ENCODE results near the gene AOPEP.

The AOPEP gene

GRCh38 chr9:94794476-94795167 is 68.1 kb downstream of the AOPEP start:
- DNase-seq (ENCODE audit: low spot score), result no peak

DNA sequence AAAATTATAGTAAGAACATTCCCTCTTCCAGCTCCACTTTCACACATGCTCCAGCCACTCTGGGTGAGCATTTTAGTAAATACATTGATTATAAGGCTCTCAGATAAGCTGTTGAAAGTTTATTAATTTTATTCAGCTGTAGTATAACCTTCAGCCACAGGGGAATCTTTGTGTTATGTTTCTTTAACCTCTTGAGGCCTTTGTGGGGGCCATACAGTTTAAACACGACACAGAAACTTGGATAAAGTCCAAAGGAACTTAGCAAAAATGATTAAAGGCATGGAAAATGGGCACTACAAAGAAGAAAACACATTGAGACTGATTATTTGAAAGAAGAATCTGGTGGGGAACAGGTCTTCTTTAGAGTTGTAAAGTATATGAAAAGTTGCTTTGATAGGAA is 70.2 kb downstream of the AOPEP start:
- DNase-seq (ENCODE audit: low spot score), result no peak

- no peak for DNase-seq (ENCODE audit: low spot score)
Measured at GRCh38 chr9:94798201-94798600, 71.7 kb downstream of the AOPEP start.

- no peak for DNase-seq (ENCODE audit: low spot score)
Measured at GRCh38 chr9:94798708-94799107, 72.2 kb downstream of the AOPEP start.

- DNase-seq (ENCODE audit: low spot score), result no peak
Measured at GRCh38 chr9:94799578-94800264, 73.2 kb downstream of the AOPEP start.

DNA sequence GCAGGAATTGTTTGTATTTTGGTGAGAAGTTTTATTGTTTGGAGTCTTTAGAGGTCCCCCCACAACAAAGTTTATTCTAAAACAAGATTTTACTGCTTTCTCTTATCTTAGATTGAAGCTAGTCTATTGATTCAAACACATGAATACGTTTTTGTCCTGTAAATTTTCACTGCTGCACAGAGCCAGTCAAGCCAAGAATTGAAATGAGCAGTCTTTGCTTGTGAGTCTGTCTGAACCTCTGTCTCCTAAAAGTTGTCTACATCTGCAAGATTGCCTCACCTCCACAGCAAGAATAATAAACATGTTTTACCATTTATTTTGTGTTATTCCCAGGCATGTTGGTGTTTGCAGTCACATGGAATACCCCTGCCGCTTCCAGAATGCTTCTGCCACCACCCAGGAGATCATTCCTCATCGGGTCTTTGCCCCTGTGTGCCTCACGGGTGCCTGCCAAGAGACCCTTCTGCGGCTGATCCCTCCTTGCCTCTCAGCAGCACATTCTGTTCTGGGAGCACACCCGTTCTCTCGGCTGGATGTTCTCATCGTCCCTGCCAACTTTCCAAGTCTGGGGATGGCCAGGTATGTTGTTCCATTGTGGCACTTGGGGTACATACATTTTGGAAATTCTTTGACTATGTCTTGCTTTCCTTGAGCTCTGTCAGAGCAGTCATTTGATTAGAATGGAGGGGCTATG is 74.1 kb downstream of the AOPEP start:
- DNase-seq (ENCODE audit: low spot score), result no peak

DNA sequence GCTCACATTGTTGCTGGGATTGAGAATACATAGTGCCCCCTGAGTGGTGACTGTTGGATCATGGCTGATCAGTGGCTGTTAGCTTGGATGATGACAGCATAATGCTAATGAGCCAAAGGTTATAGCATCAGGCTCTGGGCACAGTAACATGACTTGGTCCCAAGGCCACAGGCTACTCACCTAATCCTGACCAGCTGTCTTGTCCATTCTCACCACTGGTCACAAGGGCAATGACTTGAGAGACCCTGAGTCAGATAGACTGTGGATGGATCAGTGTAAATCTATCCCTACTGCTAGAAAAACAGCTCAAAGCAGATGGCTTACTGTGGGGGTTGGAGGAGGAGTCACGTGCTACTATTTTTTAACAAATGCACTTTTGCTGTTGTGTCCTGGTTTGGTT is 74.7 kb downstream of the AOPEP start:
- DNase-seq (ENCODE audit: low spot score), result no peak

- DNase-seq (ENCODE audit: low spot score), result no peak
Measured at GRCh38 chr9:94801681-94802080, 75.2 kb downstream of the AOPEP start.

GRCh38 chr9:94802251-94802650 is 75.8 kb downstream of the AOPEP start:
- no peak for DNase-seq (ENCODE audit: low spot score)

DNA sequence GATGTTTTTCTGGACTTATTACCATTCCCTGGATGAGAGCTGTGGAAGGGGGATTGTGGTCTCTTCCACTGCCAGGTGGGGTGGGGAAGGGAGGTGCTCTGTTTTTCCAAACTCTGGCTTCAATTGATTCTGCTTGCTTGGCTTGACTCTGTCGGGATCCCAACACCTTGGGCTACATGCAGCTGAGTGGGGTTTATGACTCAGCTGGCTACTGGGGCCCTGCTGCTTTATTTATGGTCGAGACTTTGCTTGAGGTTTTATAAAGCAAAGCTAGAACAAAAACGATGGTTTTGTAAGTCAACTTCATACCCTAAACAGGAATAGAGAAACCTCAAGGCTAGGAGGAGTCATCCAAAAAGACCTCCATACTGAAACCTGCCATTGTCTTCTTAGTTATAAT is 76.3 kb downstream of the AOPEP start:
- no peak for DNase-seq (ENCODE audit: low spot score)

DNA sequence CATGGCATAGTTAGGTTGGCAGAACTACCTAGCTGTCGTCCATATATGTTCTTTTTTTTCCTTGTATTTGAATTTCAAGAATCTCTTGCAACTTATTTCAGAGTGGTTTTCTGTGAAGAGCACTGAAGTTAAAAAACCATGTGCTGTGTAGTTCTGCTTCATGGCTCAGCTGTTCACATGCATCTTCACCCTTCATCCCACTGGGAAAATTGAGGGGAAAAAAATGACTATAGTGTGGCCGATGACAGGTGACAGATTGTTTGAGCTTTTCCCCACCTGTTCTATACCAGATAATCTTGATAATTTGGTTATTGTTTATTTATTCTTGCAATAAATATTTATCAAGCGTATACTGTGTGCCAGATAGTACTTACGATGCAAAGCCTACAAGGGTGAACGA is 77.8 kb downstream of the AOPEP start:
- DNase-seq (ENCODE audit: low spot score), result no peak

DNA sequence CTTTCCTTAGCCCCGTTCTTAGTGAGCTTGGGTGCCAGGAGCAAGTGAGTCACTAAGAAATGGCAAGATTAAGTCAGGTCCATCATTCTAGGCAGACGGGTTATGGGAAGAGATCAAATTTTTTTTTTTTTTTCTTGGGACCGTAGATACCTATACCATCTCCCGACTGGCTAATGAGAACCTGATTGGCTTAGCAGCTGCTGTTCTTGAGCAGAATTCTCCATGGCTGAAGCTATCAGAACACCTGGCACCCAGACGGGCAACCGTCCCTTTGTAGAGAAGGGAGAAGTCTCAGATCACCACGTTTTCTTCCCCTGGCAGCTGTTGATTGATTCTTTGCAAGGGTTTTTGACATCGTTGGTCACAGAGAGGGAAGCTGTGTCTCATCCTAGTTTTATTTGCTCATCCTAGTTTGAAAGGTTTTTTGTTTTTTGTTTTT is 78.6 kb downstream of the AOPEP start:
- DNase-seq (ENCODE audit: low spot score), result no peak

- DNase-seq (ENCODE audit: low spot score), result peak; percentile 75
Measured at GRCh38 chr9:94805585-94805984, 79.1 kb downstream of the AOPEP start.

GRCh38 chr9:94806307-94806893 is 79.9 kb downstream of the AOPEP start:
- DNase-seq (ENCODE audit: low spot score), result no peak

GRCh38 chr9:94807556-94807955 is 81.1 kb downstream of the AOPEP start:
- DNase-seq (ENCODE audit: low spot score), result no peak

- DNase-seq (ENCODE audit: low spot score), result no peak
Measured at GRCh38 chr9:94808926-94809700, 82.6 kb downstream of the AOPEP start.

- DNase-seq (ENCODE audit: low spot score), result no peak
Measured at GRCh38 chr9:94809778-94810177, 83.3 kb downstream of the AOPEP start.

DNA sequence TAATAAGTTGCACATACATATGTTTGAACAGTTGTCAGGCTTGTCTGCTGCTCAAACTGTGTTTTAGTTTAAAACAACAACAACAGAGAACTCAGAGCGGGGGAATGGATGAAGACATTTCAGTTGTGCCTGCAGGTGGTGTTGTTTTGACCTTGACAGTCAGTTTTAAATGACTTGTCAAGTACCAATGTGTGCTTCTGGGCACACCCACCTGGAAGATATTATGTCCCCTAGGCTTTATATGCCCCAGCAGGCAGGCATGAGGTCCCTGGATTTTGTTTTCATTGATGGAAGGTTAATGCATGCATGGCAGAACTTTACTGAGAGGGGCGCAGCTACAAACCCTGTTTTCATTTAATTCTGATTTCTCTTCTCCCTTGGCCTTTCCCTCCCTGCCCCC is 84.6 kb downstream of the AOPEP start:
- DNase-seq (ENCODE audit: low spot score), result no peak

- DNase-seq (ENCODE audit: low spot score), result peak; percentile 62
Measured at GRCh38 chr9:94812343-94812742, 85.8 kb downstream of the AOPEP start.

DNA sequence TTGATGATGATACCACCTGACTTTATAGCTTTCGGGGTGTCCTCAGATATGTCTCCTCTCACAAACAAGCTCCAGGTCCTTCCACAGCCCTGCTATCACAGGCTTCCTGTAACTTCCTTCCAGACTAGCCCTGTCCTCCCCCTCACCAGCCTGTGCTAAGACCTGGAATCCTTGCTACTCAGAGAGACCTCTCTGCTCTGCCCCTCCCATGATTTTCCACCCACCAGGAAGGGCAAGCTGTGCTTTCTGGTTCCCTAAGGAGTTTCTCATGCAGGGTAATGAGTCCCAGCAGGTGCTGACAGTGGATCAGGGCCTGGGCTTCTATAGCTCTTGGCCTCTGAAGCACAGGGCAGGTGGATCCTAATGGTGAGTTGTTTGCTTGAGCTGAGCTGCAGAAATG is 86.9 kb downstream of the AOPEP start:
- no peak for DNase-seq (ENCODE audit: low spot score)

DNA sequence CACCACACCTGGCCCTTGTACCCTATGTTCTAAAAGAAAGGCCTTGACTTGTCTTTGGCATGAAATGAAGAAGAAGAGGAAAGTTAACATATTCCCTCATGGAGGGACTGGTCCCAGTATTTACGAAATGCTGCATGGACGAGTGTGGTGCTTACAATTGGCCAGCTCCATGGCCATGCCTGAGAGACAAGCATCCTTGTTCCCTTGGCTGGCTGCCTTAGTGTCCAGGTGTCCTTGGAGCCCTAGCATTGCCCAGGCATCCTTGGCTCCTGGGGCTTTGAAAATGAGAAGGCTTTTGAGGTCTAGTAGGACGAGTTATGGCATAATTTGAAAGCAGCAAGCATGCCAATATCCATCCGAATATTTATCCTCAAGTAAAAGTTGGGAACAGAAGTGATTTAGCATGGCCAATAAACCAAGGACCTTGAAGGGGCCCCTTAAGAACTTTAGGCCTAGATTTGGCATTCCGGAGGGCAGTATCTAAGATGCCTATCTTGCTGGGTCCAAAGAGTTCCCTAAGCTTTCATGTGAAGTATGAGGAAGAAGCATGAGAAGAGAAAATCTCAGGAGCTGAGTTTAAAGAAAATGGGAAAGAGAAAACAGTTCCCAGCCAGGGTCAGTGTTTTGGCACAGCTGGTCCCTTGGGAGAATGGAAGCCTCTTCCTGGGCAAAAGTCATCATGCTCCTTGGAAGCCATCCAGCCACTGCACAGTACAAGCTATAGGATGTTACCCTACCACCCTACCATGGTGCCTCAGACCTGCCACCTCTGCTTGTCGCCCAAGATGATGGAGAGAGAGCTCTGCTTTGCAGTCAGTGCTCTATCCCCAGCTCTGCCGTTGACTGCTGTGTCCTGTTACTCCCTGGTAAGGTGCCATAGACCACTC is 91.0 kb downstream of the AOPEP start:
- DNase-seq (ENCODE audit: low spot score), result no peak

Measured in AG08396 (cell line).